D341Med (cell line): Measurements from ENCODE around the gene ARHGAP8.

ENCODE experiments used
- DNase-seq: peaks from one replicate; pipeline ENCODE4 v3.0.0; 2012; ENCODE audit warnings: low spot score

Gene ARHGAP8

GRCh38 chr22:44862281-44862680 lies 109.9 kb downstream of the ARHGAP8 start:
- no peak for DNase-seq

- no peak for DNase-seq
Observed at GRCh38 chr22:44862981-44863860, 110.8 kb downstream of the ARHGAP8 start.

- no peak for DNase-seq
Observed at GRCh38 chr22:44865193-44866057, 113.0 kb downstream of the ARHGAP8 start.

GRCh38 chr22:44869196-44869595 lies 116.8 kb downstream of the ARHGAP8 start:
- DNase-seq = no peak

GRCh38 chr22:44870021-44870420 lies 117.6 kb downstream of the ARHGAP8 start:
- peak; percentile 68 for DNase-seq

GRCh38 chr22:44871782-44872181 lies 119.4 kb downstream of the ARHGAP8 start:
- DNase-seq = no peak

- no peak for DNase-seq
Observed at GRCh38 chr22:44876921-44877320, 124.5 kb downstream of the ARHGAP8 start.

GRCh38 chr22:44878483-44879300 lies 126.3 kb downstream of the ARHGAP8 start:
- no peak for DNase-seq

- DNase-seq = no peak
Observed at GRCh38 chr22:44879301-44879680, 126.9 kb downstream of the ARHGAP8 start.

- no peak for DNase-seq
Observed at GRCh38 chr22:44880610-44881290, 128.4 kb downstream of the ARHGAP8 start.

GRCh38 chr22:44881624-44882023 lies 129.2 kb downstream of the ARHGAP8 start:
- no peak for DNase-seq

- no peak for DNase-seq
Observed at GRCh38 chr22:44882226-44882905, 130.0 kb downstream of the ARHGAP8 start.

- no peak for DNase-seq
Observed at GRCh38 chr22:44883011-44883421, 130.6 kb downstream of the ARHGAP8 start.

GRCh38 chr22:44884562-44884961 lies 132.2 kb downstream of the ARHGAP8 start:
- DNase-seq = no peak

GRCh38 chr22:44884968-44885805 lies 132.8 kb downstream of the ARHGAP8 start:
- DNase-seq = no peak

- DNase-seq = no peak
Observed at GRCh38 chr22:44885806-44886360, 133.5 kb downstream of the ARHGAP8 start.

GRCh38 chr22:44887941-44888366 lies 135.6 kb downstream of the ARHGAP8 start:
- DNase-seq = no peak

GRCh38 chr22:44888491-44889254 lies 136.3 kb downstream of the ARHGAP8 start:
- DNase-seq = no peak
